Measurements from ENCODE around the gene DDX54. TPM values are rescaled to one million over a fixed set of nuclear protein-coding genes. Genes with fewer than 3 reads are reported as not detected.
"Not testable (repeated sequence)": the region's sequence is repeated elsewhere in the genome, so short reads cannot be mapped to it uniquely, and the experiment has no call there.

The DDX54 gene
- total RNA-seq, 1 donor from 2014 or later, result 97.0 TPM

GRCh38 chr12:113142173-113142885 is 42.9 kb downstream of the DDX54 start:
- Histone ChIP-seq H3K4me1 (no peaks in the 10 kb centered on the region), H3K36me3 (no peaks in the 10 kb centered on the region), H3K27me3 (no peaks in the 10 kb centered on the region), H3K9me3 (no peaks in the 10 kb centered on the region), H3K27ac (no peak overlapping the region), H3K4me3 (no peak overlapping the region)
- no peak for TF ChIP-seq CTCF (IDR thresholded peaks at IDR 0.05)
- intact Hi-C loops (cut with DNase I), result no loop called here
- DNase-seq (ENCODE audit: low spot score in 2 of 2), result no peak

GRCh38 chr12:113141716-113142115 is 43.6 kb downstream of the DDX54 start:
- H3K27ac ChIP-seq; DNase-seq (ENCODE audit: low spot score in 2 of 2); H3K36me3 ChIP-seq; intact Hi-C loops (cut with DNase I); H3K9me3 ChIP-seq; H3K27me3 ChIP-seq; H3K4me1 ChIP-seq; H3K4me3 ChIP-seq: not testable (repeated sequence)

GRCh38 chr12:113140706-113141105 is 44.6 kb downstream of the DDX54 start:
- H3K27me3 ChIP-seq, result no peaks in the 10 kb centered on the region
- no peak for DNase-seq (ENCODE audit: low spot score in 2 of 2)
- no peak for TF ChIP-seq CTCF (IDR thresholded peaks at IDR 0.05)
- no peaks in the 10 kb centered on the region for H3K4me1 ChIP-seq
- no peaks in the 10 kb centered on the region for H3K9me3 ChIP-seq
- no peak overlapping the region for H3K4me3 ChIP-seq
- intact Hi-C loops (cut with DNase I), result no loop called here
- H3K36me3 ChIP-seq, result no peaks in the 10 kb centered on the region
- H3K27ac ChIP-seq, result no peak overlapping the region

GRCh38 chr12:113138826-113139225 is 46.5 kb downstream of the DDX54 start:
- Histone ChIP-seq H3K36me3 (no peaks in the 10 kb centered on the region), H3K4me3 (no peak overlapping the region), H3K9me3 (no peaks in the 10 kb centered on the region), H3K27ac (no peak overlapping the region), H3K4me1 (no peaks in the 10 kb centered on the region), H3K27me3 (no peaks in the 10 kb centered on the region)
- no peak for DNase-seq (ENCODE audit: low spot score in 2 of 2)
- intact Hi-C loops (cut with DNase I), result no loop called here
- TF ChIP-seq CTCF (IDR thresholded peaks at IDR 0.05), result no peak

GRCh38 chr12:113137861-113138783 is 47.2 kb downstream of the DDX54 start:
- no peak for TF ChIP-seq CTCF (IDR thresholded peaks at IDR 0.05)
- no peaks in the 10 kb centered on the region for H3K36me3 ChIP-seq
- H3K27ac ChIP-seq, result no peak overlapping the region
- H3K4me1 ChIP-seq, result no peaks in the 10 kb centered on the region
- intact Hi-C loops (cut with DNase I), result no loop called here
- DNase-seq (ENCODE audit: low spot score in 2 of 2), result no peak
- no peak overlapping the region for H3K4me3 ChIP-seq
- no peaks in the 10 kb centered on the region for H3K9me3 ChIP-seq
- no peaks in the 10 kb centered on the region for H3K27me3 ChIP-seq

- Histone ChIP-seq H3K27ac (no peak overlapping the region), H3K36me3 (no peaks in the 10 kb centered on the region), H3K4me1 (no peaks in the 10 kb centered on the region), H3K27me3 (no peaks in the 10 kb centered on the region), H3K9me3 (no peaks in the 10 kb centered on the region), H3K4me3 (no peak overlapping the region)
- intact Hi-C loops (cut with DNase I), result no loop called here
- DNase-seq (ENCODE audit: low spot score in 2 of 2), result no peak
- TF ChIP-seq CTCF (IDR thresholded peaks at IDR 0.05), result no peak
Measured at GRCh38 chr12:113136990-113137511, 48.2 kb downstream of the DDX54 start.
